ENCODE data around the gene LPCAT2.
"Not testable (repeated sequence)": the region's sequence is repeated elsewhere in the genome, so short reads cannot be mapped to it uniquely, and the experiment has no call there.

The LPCAT2 gene

GRCh38 chr16:55588799-55589198, 79.9 kb downstream of the LPCAT2 start:
- DNase-seq (ENCODE audit: low read depth in 1 of 2, low spot score in 1 of 2) = no peak

GRCh38 chr16:55592306-55592705, 83.4 kb downstream of the LPCAT2 start:
- no peak for DNase-seq (ENCODE audit: low read depth in 1 of 2, low spot score in 1 of 2)

- DNase-seq (ENCODE audit: low read depth in 1 of 2, low spot score in 1 of 2) = no peak
Measured at GRCh38 chr16:55597928-55598327, 89.1 kb downstream of the LPCAT2 start.

GRCh38 chr16:55605754-55606336, 97.0 kb downstream of the LPCAT2 start:
- DNase-seq (ENCODE audit: low read depth in 1 of 2, low spot score in 1 of 2) = no peak

- no peak for DNase-seq (ENCODE audit: low read depth in 1 of 2, low spot score in 1 of 2)
Measured at GRCh38 chr16:55613613-55614335, 104.9 kb downstream of the LPCAT2 start.

- no peak for DNase-seq (ENCODE audit: low read depth in 1 of 2, low spot score in 1 of 2)
Measured at GRCh38 chr16:55615071-55615470, 106.2 kb downstream of the LPCAT2 start.

GRCh38 chr16:55615670-55616069, 106.8 kb downstream of the LPCAT2 start:
- DNase-seq (ENCODE audit: low read depth in 1 of 2, low spot score in 1 of 2) = not testable (repeated sequence)

- no peak for DNase-seq (ENCODE audit: low read depth in 1 of 2, low spot score in 1 of 2)
Measured at GRCh38 chr16:55621771-55622170, 112.9 kb downstream of the LPCAT2 start.

GRCh38 chr16:55622272-55622671, 113.4 kb downstream of the LPCAT2 start:
- DNase-seq (ENCODE audit: low read depth in 1 of 2, low spot score in 1 of 2) = no peak

- DNase-seq (ENCODE audit: low read depth in 1 of 2, low spot score in 1 of 2) = no peak
Measured at GRCh38 chr16:55622930-55623561, 114.2 kb downstream of the LPCAT2 start.

- DNase-seq (ENCODE audit: low read depth in 1 of 2, low spot score in 1 of 2) = no peak
Measured at GRCh38 chr16:55623640-55624039, 114.8 kb downstream of the LPCAT2 start.

GRCh38 chr16:55624696-55625095, 115.8 kb downstream of the LPCAT2 start:
- DNase-seq (ENCODE audit: low read depth in 1 of 2, low spot score in 1 of 2) = no peak

- no peak for DNase-seq (ENCODE audit: low read depth in 1 of 2, low spot score in 1 of 2)
Measured at GRCh38 chr16:55625843-55626242, 117.0 kb downstream of the LPCAT2 start.

- DNase-seq (ENCODE audit: low read depth in 1 of 2, low spot score in 1 of 2) = no peak
Measured at GRCh38 chr16:55628306-55628968, 119.6 kb downstream of the LPCAT2 start.

GRCh38 chr16:55630774-55631173, 121.9 kb downstream of the LPCAT2 start:
- no peak for DNase-seq (ENCODE audit: low read depth in 1 of 2, low spot score in 1 of 2)

GRCh38 chr16:55632259-55632658, 123.4 kb downstream of the LPCAT2 start:
- no peak for DNase-seq (ENCODE audit: low read depth in 1 of 2, low spot score in 1 of 2)

- no peak for DNase-seq (ENCODE audit: low read depth in 1 of 2, low spot score in 1 of 2)
Measured at GRCh38 chr16:55634193-55634592, 125.3 kb downstream of the LPCAT2 start.

All from activated CD4-positive, alpha-beta T cell treated with anti-CD3 and anti-CD28 coated beads, Interleukin-2, amount 50 U/mL, for 24 hours (primary cell).